SU-DHL-6 (cell line): ENCODE results near the gene CTU2.

Experiments
- H2AFZ ChIP-seq: fragments of 200-600 bp; sonication (generic); 2 replicates; pipeline ENCODE4 v1.6.1; 2014; ENCODE audit warnings: low read depth, mild to moderate bottlenecking, moderate library complexity, mixed read lengths, antibody characterized with exemption, low read length; ENCODE audit not compliant: severe bottlenecking
- H3F3A ChIP-seq: fragments of 200-600 bp; shearing (Covaris generic); 2 replicates; pipeline ENCODE4 v1.6.0; 2016; ENCODE audit warnings: antibody characterized with exemption, mild to moderate bottlenecking; ENCODE audit not compliant: insufficient read depth
- H3K27ac ChIP-seq: fragments of 200-600 bp; sonication (generic); 2 replicates; pipeline ENCODE4 v1.5.1; 2016; ENCODE audit warnings: low read depth, mild to moderate bottlenecking, low read length, moderate library complexity, mixed read lengths
- H3K27me3 ChIP-seq: fragments of 200-600 bp; sonication (generic), shearing (Covaris generic); 2 replicates; pipeline ENCODE4 v1.6.0; 2014; ENCODE audit warnings: mild to moderate bottlenecking, low read length
- H3K36me3 ChIP-seq: fragments of 200-600 bp; sonication (generic); 2 replicates; pipeline ENCODE4 v1.6.1; 2014; ENCODE audit warnings: mild to moderate bottlenecking, low read length, mixed read lengths
- H3K4me2 ChIP-seq: fragments of 300-600, 200-600 bp; shearing (Covaris generic), sonication (generic); 2 replicates; pipeline ENCODE4 v1.6.0; 2014; ENCODE audit warnings: low read length, low read depth, mild to moderate bottlenecking; ENCODE audit not compliant: poor library complexity, severe bottlenecking
- H3K4me3 ChIP-seq: fragments of 200-600 bp; sonication (generic); 2 replicates; pipeline ENCODE4 v1.5.1; 2014; ENCODE audit warnings: antibody characterized with exemption, low read length, mild to moderate bottlenecking, mixed read lengths; ENCODE audit not compliant: insufficient read depth, poor library complexity, severe bottlenecking
- H3K79me2 ChIP-seq: fragments of 200-600 bp; sonication (generic); 2 replicates; pipeline ENCODE4 v1.6.1; 2014; ENCODE audit warnings: mild to moderate bottlenecking, low read length, moderate library complexity; ENCODE audit not compliant: insufficient read depth
- H3K9ac ChIP-seq: fragments of 200-600 bp; sonication (generic); 2 replicates; pipeline ENCODE4 v1.7.0; 2014; ENCODE audit warnings: mild to moderate bottlenecking, low read length
- H3K9me2 ChIP-seq: fragments of 200-600 bp; sonication (generic); replicated peaks from 2 replicates; pipeline ENCODE4 v1.6.1; 2014; ENCODE audit warnings: low read length; ENCODE audit not compliant: insufficient read depth
- H3K9me3 ChIP-seq: fragments of 200-600 bp; sonication (generic); 2 replicates; pipeline ENCODE4 v1.6.1; 2014; ENCODE audit warnings: low read length, mixed read lengths; ENCODE audit not compliant: insufficient read depth
- H4K20me1 ChIP-seq: fragments of 200-600 bp; sonication (generic); 2 replicates; pipeline ENCODE4 v1.6.1; 2014; ENCODE audit warnings: low read depth, mild to moderate bottlenecking, antibody characterized with exemption, low read length, moderate library complexity, mixed read lengths
- CTCF ChIP-seq: fragments of 200-600 bp; sonication (generic); IDR thresholded peaks from one replicate; pipeline ENCODE4 v1.5.1; 2017; ENCODE audit warnings: antibody characterized with exemption, mild to moderate bottlenecking, low read length, moderate library complexity; ENCODE audit not compliant: insufficient read depth, poor library complexity, severe bottlenecking
- EZH2phosphoT487 ChIP-seq: fragments of 200-600 bp; sonication (generic), shearing (Covaris generic); conservative IDR thresholded peaks from 2 replicates; pipeline ENCODE4 v1.6.1; 2018; ENCODE audit warnings: mild to moderate bottlenecking, antibody characterized with exemption, low read length, moderate library complexity, mixed read lengths

The CTU2 gene

GRCh38 chr16:88685156-88686061 is 20.9 kb upstream of the CTU2 start:
- Histone ChIP-seq H3K9me3 (no peaks in the 10 kb centered on the region), H3K4me3 (peak overlapping the region; percentile 67), H3K9me2 (no peaks in the 10 kb centered on the region), H4K20me1 (no peaks in the 10 kb centered on the region), H3K79me2 (no peaks in the 10 kb centered on the region), H3K36me3 (no peaks in the 10 kb centered on the region), H3K27me3 (no peaks in the 10 kb centered on the region), H3K27ac (no peak overlapping the region), H3F3A (peaks cover 14% of the 10 kb centered on the region), H2AFZ (peak overlapping the region; percentile 80), H3K9ac (peak overlapping the region; percentile 54), H3K4me2 (peak overlapping the region; percentile 89)
- TF ChIP-seq EZH2phosphoT487 (no peak), CTCF (peak; percentile 93)

GRCh38 chr16:88686062-88686438 is 20.3 kb upstream of the CTU2 start:
- Histone ChIP-seq H4K20me1 (no peaks in the 10 kb centered on the region), H3K4me3 (peak overlapping the region; percentile 67), H3K9me3 (no peaks in the 10 kb centered on the region), H3K9ac (peak overlapping the region; percentile 54), H3K27me3 (no peaks in the 10 kb centered on the region), H3K79me2 (no peaks in the 10 kb centered on the region), H3K4me2 (peak overlapping the region; percentile 89), H3K36me3 (no peaks in the 10 kb centered on the region), H3K9me2 (no peaks in the 10 kb centered on the region), H3K27ac (no peak overlapping the region), H3F3A (peaks cover 14% of the 10 kb centered on the region), H2AFZ (peak overlapping the region; percentile 80)
- TF ChIP-seq CTCF (no peak), EZH2phosphoT487 (no peak)

- Histone ChIP-seq H3K27ac (no peak within 1 kb of the TSS), H3K9me3 (no peaks in the 10 kb centered on the region), H3F3A (peaks cover 9% of the 10 kb centered on the region), H3K4me2 (peak within 1 kb of the TSS; percentile 89), H3K27me3 (no peaks in the 10 kb centered on the region), H4K20me1 (no peaks in the 10 kb centered on the region), H3K9me2 (no peaks in the 10 kb centered on the region), H3K4me3 (peak within 1 kb of the TSS; percentile 67), H2AFZ (peak within 1 kb of the TSS; percentile 80), H3K36me3 (no peaks in the 10 kb centered on the region), H3K79me2 (no peaks in the 10 kb centered on the region), H3K9ac (peak within 1 kb of the TSS; percentile 54)
- no peak for TF ChIP-seq CTCF
- TF ChIP-seq EZH2phosphoT487, result no peak
Observed at GRCh38 chr16:88686439-88687253, 19.7 kb upstream of the CTU2 start, which contains the start of gene SNAI3. TSS of gene SNAI3 (minus strand) at chr16:88686507. CDS start at chr16:88686406, 101 bp downstream.
